HG03103 (cell line): ENCODE measurements around the gene LTBP3.

Experiments used
- ATAC-seq: cut with Tn5 transposase; IDR thresholded peaks from one replicate; pipeline ENCODE4 v1.9.1; 2021; ENCODE audit warnings: low read depth; ENCODE audit not compliant: unreplicated experiment

LTBP3 gene

GRCh38 chr11:65555693-65556231 is 2.4 kb downstream of the LTBP3 start:
- ATAC-seq, result no peak

DNA sequence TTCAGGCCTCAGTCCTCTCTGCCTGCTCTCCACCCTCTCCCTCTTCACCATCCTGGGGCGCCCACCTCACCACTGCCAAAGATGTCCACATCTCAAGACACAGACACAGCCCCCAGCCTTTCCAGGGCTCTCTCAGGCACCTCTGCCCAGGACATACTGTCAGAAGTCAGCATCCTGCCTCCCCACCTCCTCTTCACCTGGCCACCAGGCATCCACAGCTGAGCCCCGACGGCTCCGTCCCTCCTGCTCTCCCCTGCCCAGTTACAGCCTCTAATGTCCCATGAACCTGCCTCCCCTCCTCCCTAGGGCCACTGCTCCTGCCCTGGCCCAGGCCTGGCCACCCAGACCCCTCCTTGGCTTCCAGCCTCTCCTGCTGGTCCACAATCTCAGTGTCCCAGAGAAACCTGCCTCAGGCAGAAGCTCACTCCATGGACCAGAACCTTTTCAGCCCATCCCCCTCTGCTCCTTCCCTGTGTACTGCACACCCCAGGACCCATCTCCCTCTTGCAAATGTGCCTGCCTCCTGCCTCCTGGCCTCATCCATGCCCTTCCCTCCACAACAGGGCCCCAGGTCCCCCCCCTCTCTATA is 3.2 kb downstream of the LTBP3 start:
- ATAC-seq, result no peak

GRCh38 chr11:65554057-65554818 is 3.9 kb downstream of the LTBP3 start:
- ATAC-seq, result no peak

DNA sequence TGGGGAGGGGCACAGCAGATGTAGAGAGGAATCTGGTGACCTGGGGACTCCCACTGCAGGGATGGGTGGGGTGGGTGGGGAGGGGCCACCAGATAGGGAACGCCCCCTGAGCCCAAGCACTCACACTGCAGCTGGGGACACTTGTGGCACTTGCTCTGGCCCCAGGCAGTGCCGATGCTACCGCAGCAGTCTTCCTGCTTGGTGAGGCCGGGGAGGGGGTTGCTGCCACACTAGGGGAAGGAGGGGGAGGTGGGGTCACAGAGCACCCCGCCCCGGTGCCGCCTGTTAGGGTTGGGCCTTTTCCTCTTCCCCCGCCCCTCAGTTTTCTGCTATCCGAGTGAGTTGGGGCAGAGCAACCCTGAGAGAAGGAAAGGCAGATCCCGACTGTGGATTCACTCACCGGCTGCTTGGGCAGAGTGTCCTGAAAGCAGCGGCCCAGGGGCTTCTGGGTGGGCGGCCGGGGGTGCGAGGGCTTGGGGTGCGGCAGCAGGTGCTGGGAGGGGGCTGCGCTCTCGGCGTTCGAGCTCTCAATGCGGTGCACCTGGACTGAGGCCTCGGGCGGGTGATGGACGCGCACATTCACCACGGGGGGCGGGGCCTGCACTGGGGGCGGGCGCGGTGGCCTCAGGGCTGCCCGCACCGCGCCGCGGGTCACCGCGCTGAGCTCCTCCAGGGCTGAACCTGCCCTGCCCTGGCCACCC is 4.7 kb downstream of the LTBP3 start:
- ATAC-seq, result no peak

DNA sequence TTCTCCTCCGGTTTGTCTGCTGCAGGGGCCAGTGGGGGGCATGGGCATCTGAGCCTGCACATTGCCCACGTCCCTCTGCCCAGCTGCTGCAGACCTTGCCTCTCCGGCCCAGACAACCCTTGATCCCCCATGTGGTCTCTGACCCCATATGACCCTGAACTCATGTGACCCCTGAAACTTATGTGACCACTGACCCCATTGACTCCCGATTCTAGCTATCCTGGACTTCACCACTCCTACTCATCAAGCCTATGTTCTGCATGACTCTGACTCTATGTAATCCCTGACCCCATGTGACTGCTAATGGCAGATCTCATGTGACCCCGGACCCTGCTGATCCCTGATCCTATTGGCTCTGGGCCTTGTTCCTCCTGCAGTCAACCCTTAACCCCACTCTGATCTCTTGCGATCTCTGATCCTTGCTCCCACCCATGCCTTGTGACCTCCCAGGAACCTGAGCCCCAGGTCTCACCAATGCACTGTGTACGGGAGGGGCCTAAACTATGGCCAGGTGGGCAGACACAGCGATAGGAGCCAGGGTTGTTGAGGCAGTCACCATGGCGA is 5.7 kb downstream of the LTBP3 start:
- no peak for ATAC-seq

GRCh38 chr11:65551572-65552387 is 6.4 kb downstream of the LTBP3 start:
- no peak for ATAC-seq

- ATAC-seq, result no peak
These were observed 9.1 kb downstream of the LTBP3 start for GRCh38 chr11:65549096-65549495.

DNA sequence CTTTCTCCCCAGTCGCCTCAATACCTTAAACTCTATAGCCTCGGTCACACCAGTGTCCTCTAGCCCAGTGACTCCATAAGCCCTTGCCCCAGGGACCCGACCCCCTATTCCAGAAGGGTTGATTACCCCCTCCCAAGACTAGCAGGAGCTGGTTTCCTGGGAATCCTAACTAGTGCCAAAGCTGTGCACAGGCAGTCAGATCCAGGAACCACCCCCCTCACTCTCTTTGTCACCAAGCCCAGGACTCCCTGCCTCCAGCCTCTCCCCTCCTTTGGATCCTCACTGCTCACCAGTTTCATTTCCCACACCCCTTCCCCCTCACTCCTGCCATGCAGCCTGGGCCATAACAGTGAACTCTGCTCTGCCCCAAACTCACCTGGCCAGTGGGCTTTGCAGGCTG is 9.8 kb downstream of the LTBP3 start:
- no peak for ATAC-seq

GRCh38 chr11:65547446-65548125 is 10.6 kb downstream of the LTBP3 start:
- ATAC-seq, result no peak

- peak; percentile 53 for ATAC-seq
These were observed 11.8 kb downstream of the LTBP3 start for GRCh38 chr11:65546217-65546958.

- ATAC-seq, result no peak
These were observed 12.3 kb downstream of the LTBP3 start for GRCh38 chr11:65545853-65546216.

- ATAC-seq, result no peak
These were observed 15.3 kb downstream of the LTBP3 start for GRCh38 chr11:65542738-65543390.

DNA sequence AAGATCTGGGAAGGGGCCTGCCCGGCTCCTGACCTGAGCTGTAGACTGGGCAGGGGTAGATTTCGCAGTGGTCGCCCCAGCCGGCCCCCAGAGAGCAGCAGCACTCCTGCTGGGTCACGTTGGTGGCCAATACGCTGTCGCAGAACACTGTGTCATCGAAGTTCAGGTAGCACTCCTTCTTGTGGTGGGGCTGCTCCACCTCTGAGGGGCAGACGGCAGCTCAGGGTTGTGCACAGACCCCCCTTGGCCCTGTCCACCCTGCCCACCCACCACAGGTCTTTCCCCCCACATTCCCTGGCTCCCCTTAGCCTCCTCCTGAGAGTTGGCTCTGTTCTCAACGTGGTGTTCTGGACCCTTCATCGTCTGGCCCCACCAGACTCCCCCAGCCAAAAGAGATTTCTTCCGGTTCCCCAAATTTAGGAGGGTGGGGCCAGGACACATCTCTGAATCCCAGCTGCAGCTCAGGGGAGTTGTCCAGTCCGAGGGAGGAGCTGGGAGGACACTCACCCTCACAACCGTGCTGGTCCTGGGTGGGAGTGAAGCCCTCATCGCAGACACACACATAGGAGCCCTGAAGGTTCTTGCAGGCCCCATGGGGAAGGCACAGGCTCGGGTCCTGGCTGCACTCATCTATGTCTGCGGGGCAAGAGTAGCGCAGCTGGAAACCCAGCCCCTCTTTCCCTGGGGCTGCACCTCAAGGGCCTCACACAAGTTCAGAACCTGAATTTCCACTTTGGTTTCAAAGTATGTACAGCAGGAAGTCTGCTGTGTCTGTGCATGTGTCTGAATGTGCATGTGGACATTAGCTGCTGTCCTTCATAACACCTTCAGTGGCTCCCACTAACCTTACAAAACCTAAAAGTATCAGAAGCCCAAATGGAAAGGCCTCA is 16.8 kb downstream of the LTBP3 start:
- ATAC-seq, result no peak

GRCh38 chr11:65540290-65541092 is 17.7 kb downstream of the LTBP3 start:
- peak; percentile 52 for ATAC-seq

DNA sequence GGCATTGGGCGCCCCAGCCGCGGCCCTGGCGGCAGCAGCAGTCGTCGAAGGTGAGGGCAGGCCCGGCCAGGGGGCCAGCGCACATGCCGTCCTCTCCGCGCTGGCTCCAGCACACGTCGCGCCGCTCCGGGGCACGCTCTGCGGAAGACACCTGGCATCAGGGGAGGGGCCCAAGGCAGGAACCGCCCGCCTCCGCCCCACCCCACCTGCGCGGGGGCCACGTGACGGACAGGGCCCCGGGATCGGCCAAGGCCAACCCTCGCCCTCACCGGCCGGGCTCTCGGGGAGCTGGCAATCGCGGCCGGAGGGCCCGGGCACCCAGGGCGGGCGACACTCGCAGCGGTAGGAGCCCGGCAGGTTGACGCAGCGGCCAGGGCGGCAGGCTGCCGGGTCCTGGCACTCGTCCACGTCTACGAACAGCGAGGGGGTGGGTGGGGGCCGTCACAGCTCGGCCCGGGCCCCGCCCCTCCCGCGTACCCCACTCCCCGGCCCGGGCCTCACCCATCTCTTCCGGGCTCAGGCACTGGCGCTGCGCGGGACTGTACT is 18.3 kb downstream of the LTBP3 start:
- peak; percentile 39 for ATAC-seq

DNA sequence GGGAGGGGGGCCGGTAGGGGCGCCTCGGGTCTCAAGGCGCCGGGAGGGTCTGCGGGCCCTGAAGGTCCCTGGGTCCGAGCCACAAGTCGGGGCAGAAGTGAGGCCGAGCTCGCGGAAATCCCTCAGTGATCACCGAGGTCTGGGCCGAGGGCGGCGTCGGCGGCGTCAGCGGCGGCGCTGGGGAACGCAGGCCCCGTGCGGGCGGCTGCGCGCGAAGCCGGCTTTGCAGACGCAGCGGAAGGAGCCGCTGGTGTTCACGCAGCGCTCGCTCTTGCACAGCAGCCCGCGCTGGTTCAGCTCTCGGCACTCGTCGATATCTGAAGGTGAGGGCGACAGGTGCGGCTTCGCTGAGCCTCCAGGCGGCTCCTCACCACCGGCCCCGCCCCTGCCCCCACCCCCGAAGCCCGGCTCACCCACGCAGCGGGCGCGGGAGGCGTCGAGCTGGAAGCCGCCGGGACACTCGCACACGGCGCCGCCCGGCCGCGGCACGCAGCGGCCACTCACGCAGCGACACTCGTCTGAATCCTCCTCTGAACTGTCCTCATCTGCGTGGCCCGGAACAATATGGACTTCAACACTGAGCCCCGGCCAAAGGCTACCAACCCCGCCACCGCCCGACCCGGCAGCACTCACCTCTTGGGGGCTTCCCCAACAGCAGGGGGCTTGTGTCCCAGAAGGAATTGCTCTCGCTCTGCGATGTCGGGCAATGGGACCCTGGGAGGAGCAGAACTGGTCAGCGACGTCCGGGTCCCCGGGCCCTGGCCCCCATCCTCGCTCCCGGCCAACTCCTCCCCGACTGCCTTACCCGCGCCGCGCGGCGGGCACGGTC is 19.0 kb downstream of the LTBP3 start:
- no peak for ATAC-seq
